Fibroblast of villous mesenchyme (primary cell): ENCODE data around the gene ISOC2. TPM values are rescaled to one million over a fixed set of nuclear protein-coding genes. Genes with fewer than 3 reads are reported as not detected.
"Not testable (repeated sequence)": the region's sequence is repeated elsewhere in the genome, so short reads cannot be mapped to it uniquely, and the experiment has no call there.

Experiments used
- DNase-seq: peaks from one replicate; pipeline ENCODE4 v3.0.0-alpha.2; 2010; ENCODE audit warnings: low read depth
- H3K4me3 ChIP-seq: 2 replicates; pipeline ENCODE4 v1.5.1; 2011; ENCODE audit warnings: low read depth, mild to moderate bottlenecking, low read length
- CTCF ChIP-seq: IDR thresholded peaks from 2 replicates; pipeline ENCODE4 v1.5.1; 2012; ENCODE audit warnings: low read depth, mild to moderate bottlenecking, low read length; ENCODE audit not compliant: insufficient read depth
- total RNA-seq: library from RNA; depleted of rRNA; stranded (reverse); fragments of >200 nt; gene quantifications from 2 replicates; pipeline ENCODE4 v1.2.3, GENCODE V29; 2012

Gene ISOC2
- total RNA-seq, 1 donor: 57.9 TPM

- no peak for DNase-seq
- no peak overlapping the region for H3K4me3 ChIP-seq
- no peak for TF ChIP-seq CTCF
These were observed 10.1 kb downstream of the ISOC2 start for GRCh38 chr19:55451163-55451964.

- no peak for DNase-seq
- TF ChIP-seq CTCF: no peak
- no peak overlapping the region for H3K4me3 ChIP-seq
These were observed 12.0 kb downstream of the ISOC2 start for GRCh38 chr19:55449469-55449868.

GRCh38 chr19:55448175-55448490 is 13.3 kb downstream of the ISOC2 start:
- not testable (repeated sequence) for H3K4me3 ChIP-seq, DNase-seq

- DNase-seq: no peak
- H3K4me3 ChIP-seq: no peak overlapping the region
These were observed 13.8 kb downstream of the ISOC2 start for GRCh38 chr19:55447421-55448174.

GRCh38 chr19:55446060-55446459 is 15.4 kb downstream of the ISOC2 start:
- TF ChIP-seq CTCF: no peak
- no peak for DNase-seq
- no peak overlapping the region for H3K4me3 ChIP-seq

More at GRCh38 chr19:55447421-55448174, 13.8 kb downstream of the ISOC2 start:
- TF ChIP-seq CTCF: no peak

GRCh38 chr19:55444646-55445045 is 16.8 kb downstream of the ISOC2 start:
- no peak overlapping the region for H3K4me3 ChIP-seq
- DNase-seq: no peak
- TF ChIP-seq CTCF: no peak

GRCh38 chr19:55443824-55444480 is 17.5 kb downstream of the ISOC2 start:
- no peak overlapping the region for H3K4me3 ChIP-seq
- DNase-seq: no peak
- TF ChIP-seq CTCF: no peak
